Tracheal epithelial cell (primary cell): ENCODE measurements around the gene TMEM9B. TPM values are rescaled to one million over a fixed set of nuclear protein-coding genes. Genes with fewer than 3 reads are reported as not detected.

Experiments
- total RNA-seq: library from RNA; depleted of rRNA; stranded (reverse); fragments of >200 nt; gene quantifications from 2 replicates; pipeline ENCODE4 v1.2.1, GENCODE V29; 2014

Gene TMEM9B
- total RNA-seq, result 34.2 and 52.2 TPM in 2 replicates

DNA sequence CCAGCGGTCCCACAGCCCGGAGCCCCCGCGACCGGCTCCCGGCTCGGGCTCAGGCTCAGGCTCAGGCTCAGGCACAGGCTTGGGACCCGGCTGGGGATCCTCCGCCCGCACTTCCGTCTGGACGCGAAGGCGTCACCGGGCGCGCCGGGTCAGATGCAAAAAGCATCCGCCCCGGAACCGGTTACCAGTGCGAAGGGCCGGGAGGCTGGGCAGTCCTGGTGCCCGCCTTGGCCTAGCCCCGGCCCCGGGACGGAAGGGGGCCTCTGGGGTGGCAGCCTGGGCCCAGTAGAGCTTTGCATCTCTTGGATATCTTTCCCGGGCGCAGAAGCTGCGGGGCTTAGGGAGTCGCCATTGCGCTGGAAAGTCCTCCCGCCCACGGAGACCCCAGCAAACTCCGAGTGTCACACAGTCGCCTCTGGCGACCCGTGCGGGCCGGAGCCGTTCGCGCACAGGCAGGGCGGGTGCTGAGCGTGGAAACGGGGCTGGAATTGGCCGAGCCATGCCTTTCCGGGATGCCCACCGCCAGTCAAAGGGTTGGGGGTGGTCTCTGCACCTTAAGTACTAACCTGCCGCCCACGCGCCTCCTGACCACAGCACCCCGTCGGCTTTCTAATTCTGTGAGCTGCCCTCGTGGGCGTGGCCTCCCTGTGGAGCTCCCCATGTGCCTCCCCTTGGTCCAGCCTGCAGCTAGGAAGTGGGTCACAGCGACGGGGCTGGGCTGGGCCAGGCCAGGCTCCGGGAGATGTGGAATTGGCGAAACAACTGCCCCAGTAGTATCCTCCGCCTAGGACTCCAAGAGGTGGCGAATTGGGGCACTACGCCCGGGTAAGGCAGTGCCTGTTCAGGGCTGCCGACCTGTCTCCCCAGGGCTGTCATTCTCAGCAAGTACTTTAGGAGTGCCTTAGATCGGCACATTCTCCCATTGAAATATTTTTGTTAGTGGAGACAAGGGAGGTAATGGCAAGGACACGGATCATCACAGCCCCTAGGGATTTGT is at the start of gene TMEM9B:
Gene TMEM9B, minus strand, starts transcription at position 119 of the 997 bp plus-strand sequence. CDS start 129 bp downstream, outside the sequence.

DNA sequence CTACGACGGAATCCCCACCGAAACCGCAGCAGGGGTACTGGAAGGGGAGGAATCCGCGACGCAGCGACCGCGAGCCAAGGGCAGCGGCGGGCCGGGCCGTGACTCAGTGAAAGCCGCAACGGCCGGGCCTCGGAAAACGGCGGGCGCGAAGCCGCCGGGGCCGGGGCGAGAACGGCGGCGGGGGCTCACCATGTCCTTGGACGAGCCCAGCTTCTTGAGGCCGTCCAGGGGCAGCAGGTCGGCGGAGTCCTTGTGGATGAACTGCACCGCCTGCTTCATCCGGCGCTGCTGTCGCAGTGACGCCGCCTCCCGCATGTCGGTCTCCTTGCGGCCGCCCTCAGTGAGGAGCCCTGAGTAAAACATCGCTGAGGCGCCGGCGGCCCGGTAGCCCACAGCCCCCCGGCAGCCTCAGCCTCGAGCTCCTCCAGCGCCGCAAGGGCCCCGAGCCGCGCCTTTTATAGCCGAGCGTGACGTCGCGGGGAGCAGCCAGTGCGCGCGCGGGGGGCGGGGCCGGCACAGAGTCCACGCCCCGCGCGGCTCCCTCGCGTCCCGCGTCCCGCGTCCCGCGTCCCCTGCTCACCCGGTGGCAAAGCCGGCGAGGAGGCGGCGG is 39.4 kb upstream of the TMEM9B start, which contains the start of gene NRIP3:
Gene NRIP3, minus strand, starts transcription at position 429 of the 610 bp plus-strand sequence. Its CDS starts 66 bp downstream, at position 363.

DNA sequence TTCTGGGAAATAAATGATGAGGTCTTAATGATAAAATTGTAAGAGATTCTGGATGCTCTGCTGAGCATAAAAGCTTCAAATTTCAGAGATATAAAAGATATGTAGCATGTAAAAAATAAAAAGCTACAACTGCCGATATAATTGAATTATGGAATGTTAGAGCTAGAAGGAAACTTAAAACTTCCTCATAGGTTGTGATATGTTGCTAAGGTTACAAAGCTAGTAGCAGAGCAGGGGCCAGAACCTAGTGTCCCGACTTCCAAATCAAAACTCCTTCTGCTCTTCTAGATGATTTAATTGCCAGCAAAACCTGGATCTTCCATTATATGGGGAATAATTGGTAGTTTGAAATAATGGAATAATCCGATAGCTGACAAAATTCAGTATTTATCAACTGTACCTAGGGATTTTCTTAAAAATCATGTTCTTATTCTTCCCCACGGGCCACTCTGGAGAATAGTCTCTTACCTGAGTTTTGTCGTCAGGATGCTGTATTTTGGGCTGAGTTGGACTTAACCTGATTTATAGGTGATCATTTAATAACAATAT is 21.6 kb downstream of the TMEM9B start, which contains the start of gene ASCL3:
Gene ASCL3, minus strand, starts transcription at position 499 of the 549 bp plus-strand sequence. CDS start 4,855 bp downstream, outside the sequence.

DNA sequence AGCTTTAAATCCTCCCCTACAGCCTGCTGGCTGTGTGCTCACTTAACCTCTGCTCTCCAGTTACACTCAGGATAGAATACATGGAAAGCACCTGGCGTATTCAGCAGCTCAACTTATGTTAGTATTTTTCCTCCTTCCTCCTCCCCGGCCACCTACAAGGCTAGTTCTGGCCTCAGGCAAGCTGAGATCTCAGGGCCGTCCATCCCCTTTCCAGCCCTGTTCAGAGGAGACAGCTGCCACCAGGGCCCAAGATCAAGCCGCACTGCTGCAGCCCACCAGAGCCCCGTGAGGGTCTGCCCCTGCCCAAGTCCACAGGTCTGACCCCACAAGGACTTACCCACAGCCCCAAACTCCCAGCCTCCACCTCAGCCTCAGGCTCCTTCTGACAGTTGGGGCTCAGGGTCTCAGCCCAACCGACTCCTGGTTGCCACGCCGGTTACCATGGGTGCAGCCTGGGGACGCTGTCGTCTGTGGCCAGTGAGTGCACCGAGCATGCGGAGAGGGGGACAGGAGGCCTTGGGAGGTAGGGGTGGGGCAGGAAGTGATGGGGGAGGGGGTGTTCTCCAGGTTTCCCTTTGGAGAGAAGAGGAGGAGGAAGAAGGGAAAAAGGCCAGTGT is 31.6 kb downstream of the TMEM9B start, which contains the start of gene C11orf16:
Gene C11orf16, minus strand, starts transcription at position 384 of the 617 bp plus-strand sequence. CDS start 639 bp downstream, outside the sequence.

DNA sequence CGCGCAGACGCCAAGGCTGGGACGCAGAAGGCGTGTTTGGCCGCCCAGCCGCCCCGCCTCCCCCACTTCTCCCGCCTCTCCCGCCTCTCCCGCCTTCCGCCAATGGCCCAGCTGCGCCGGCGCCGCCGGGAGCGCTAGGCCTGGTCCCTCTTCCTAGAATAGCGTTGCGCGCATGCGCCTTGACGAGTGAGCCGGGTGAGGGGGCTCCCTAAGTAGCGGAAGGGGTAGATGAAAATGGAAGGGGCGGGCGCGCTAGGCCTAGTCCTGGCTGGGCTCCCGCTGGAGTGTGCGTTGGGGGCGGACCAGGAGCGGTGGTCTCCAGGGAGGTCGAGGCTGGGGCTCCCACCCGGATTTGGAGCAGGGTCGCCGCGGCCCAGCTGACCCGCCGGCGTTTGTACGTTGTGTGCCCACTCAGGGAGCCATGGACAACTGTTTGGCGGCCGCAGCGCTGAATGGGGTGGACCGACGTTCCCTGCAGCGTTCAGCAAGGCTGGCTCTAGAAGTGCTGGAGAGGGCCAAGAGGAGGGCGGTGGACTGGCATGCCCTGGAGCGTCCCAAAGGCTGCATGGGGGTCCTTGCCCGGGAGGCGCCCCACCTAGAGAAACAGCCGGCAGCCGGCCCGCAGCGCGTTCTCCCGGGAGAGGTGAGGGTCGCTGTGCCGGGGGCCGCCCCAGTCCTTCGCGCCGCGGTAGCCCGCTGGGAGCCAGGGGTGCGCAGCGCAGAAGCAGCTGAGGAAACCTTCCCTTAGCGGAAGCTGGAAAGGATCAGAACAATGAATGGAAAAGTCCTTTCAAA is 53.0 kb downstream of the TMEM9B start, which contains the start of gene AKIP1:
Gene AKIP1, plus strand, starts transcription at position 161 of the 795 bp plus-strand sequence. Its CDS starts 261 bp downstream, at position 422.

Other genes starting within 250 kb of the TMEM9B start
- gene AKIP1, start 53.3 kb downstream of the TMEM9B start, total RNA-seq, result 30.7 and 30.8 TPM in 2 replicates
- gene C11orf16, start 31.5 kb downstream of the TMEM9B start, total RNA-seq, result not detected in 2 replicates
- not detected in 2 replicates for gene ASCL3, start 21.4 kb downstream of the TMEM9B start, total RNA-seq
- gene NRIP3, start 39.6 kb upstream of the TMEM9B start, total RNA-seq, result 1.5 and 4.1 TPM in 2 replicates
- gene SCUBE2, start 127.2 kb upstream of the TMEM9B start, total RNA-seq, result not detected in 2 replicates